A549 (cell line): ENCODE measurements around the gene CNIH2. TPM values are rescaled to one million over a fixed set of nuclear protein-coding genes. Genes with fewer than 3 reads are reported as not detected.

ENCODE experiments used
- ATAC-seq, 2 experiments: fragments of 200-7000 bp in 1 of 2; fragments of >200 bp in 1 of 2; cut with Nextera tagmentation in 1 of 2; cut with Tn5 transposase in 1 of 2; 3 replicates each; pipeline versions ENCODE4 v1.8.0 to v1.9.1; 2018 to 2020; ENCODE audit warnings: mild to moderate bottlenecking in 1 of 2, moderate library complexity in 1 of 2
- CTCF ChIA-PET: fragments of 300-600 bp; sonication (Branson Sonifier 250); formaldehyde crosslinking; extraction: SDS; loops from one replicate; lab custom pipeline; 2021; ENCODE audit warnings: antibody characterized with exemption, inconsistent platforms; lab: Yijun Ruan, JAX
- POLR2A ChIA-PET: fragments of 350-600 bp; formaldehyde crosslinking; extraction: SDS; loops from one replicate; lab custom pipeline; 2021; ENCODE audit warnings: antibody characterized with exemption, inconsistent platforms; lab: Yijun Ruan, JAX
- DNase-seq, 2 experiments: peaks; one replicate each; pipeline versions ENCODE4 v3.0.0 to v3.0.0-alpha.2; 2011 to 2016; ENCODE audit warnings: low read depth in 1 of 2, low spot score in 1 of 2
- FAIRE-seq: peaks from 2 replicates; lab custom pipeline; 2011; peaks lifted over from hg19 to GRCh38; lab: Jason Lieb, UNC
- H3K27ac ChIP-seq, 2 experiments: fragments of >200 bp; sonication (Bioruptor Twin); formaldehyde crosslinking; 3 replicates each; pipeline ENCODE4 v1.5.1; 2016 to 2017
- H3K4me1 ChIP-seq: fragments of >200 bp; sonication (Bioruptor Twin); formaldehyde crosslinking; 3 replicates; pipeline ENCODE4 v1.6.1; 2016
- H3K4me2 ChIP-seq: fragments of >200 bp; sonication (Bioruptor Twin); formaldehyde crosslinking; 3 replicates; pipeline ENCODE4 v1.6.1; 2016
- H3K4me3 ChIP-seq: fragments of >200 bp; sonication (Bioruptor Twin); formaldehyde crosslinking; 3 replicates; pipeline ENCODE4 v1.5.1; 2016
- H3K9me3 ChIP-seq: fragments of >200 bp; sonication (Bioruptor Twin); formaldehyde crosslinking; 3 replicates; pipeline ENCODE4 v1.6.1; 2016
- ATOH8 ChIP-seq: fragments of 250-450 bp; sonication (Bioruptor Pico); IDR thresholded peaks from 2 replicates; pipeline ENCODE4 v1.5.0; 2020; ENCODE audit warnings: low read depth, mild to moderate bottlenecking, moderate library complexity
- CBX8 ChIP-seq: fragments of 200-600 bp; sonication (generic); IDR thresholded peaks from 2 replicates; pipeline ENCODE4 v1.6.1; 2016
- CEBPB ChIP-seq, 2 experiments: fragments of >200 bp in 1 of 2; sonication (Bioruptor Twin) in 1 of 2; formaldehyde crosslinking in 1 of 2; IDR thresholded peaks; 2 replicates each; pipeline ENCODE4 v1.6.1; 2012 to 2016
- CHD4 ChIP-seq: fragments of 200-600 bp; sonication (generic); IDR thresholded peaks from 2 replicates; pipeline ENCODE4 v1.6.1; 2016; ENCODE audit warnings: antibody characterized with exemption, mild to moderate bottlenecking, borderline replicate concordance
- E2F6 ChIP-seq: IDR thresholded peaks from 2 replicates; pipeline ENCODE4 v1.6.1; 2012; ENCODE audit warnings: low read depth, borderline replicate concordance
- FOSL2 ChIP-seq, 2 experiments: fragments of 450-650 bp in 1 of 2; fragments of >200 bp in 1 of 2; sonication (Bioruptor Twin) in 1 of 2; formaldehyde crosslinking; IDR thresholded peaks; 2 replicates each; pipeline versions ENCODE4 v1.5.0 to v1.6.1; 2016 to 2020; ENCODE audit warnings: mild to moderate bottlenecking in 1 of 2, moderate library complexity in 1 of 2
- GATA3 ChIP-seq: IDR thresholded peaks from 2 replicates; pipeline ENCODE4 v1.6.1; 2012; ENCODE audit warnings: borderline replicate concordance
- HES2 ChIP-seq: fragments of >200 bp; sonication (Bioruptor Twin); formaldehyde crosslinking; IDR thresholded peaks from 2 replicates; pipeline ENCODE4 v1.6.1; 2016
- HEYL ChIP-seq: fragments of 250-450 bp; sonication (Bioruptor Pico); IDR thresholded peaks from 2 replicates; pipeline ENCODE4 v1.8.0; 2021; ENCODE audit warnings: mild to moderate bottlenecking, moderate library complexity
- HOXB13 ChIP-seq: fragments of 250-450 bp; sonication (Bioruptor Pico); IDR thresholded peaks from 2 replicates; pipeline ENCODE4 v1.5.0; 2020; ENCODE audit warnings: low read depth, mild to moderate bottlenecking, moderate library complexity
- JUN ChIP-seq, 2 experiments: fragments of >200 bp; sonication (Bioruptor Twin); formaldehyde crosslinking; IDR thresholded peaks; 2 replicates in 1 of 2; 3 replicates in 1 of 2; pipeline ENCODE4 v1.6.1; 2016 to 2017
- KDM5A ChIP-seq: fragments of 200-600 bp; sonication (generic); IDR thresholded peaks from 2 replicates; pipeline ENCODE4 v1.6.1; 2016; ENCODE audit warnings: antibody characterized with exemption, mild to moderate bottlenecking
- MAFK ChIP-seq: fragments of 450-650 bp; IDR thresholded peaks from 2 replicates; pipeline ENCODE4 v1.6.1; 2014; ENCODE audit not compliant: partially characterized antibody
- MAZ ChIP-seq: fragments of 150-350 bp; IDR thresholded peaks from 2 replicates; pipeline ENCODE4 v1.6.1; 2014; ENCODE audit warnings: antibody characterized with exemption, low read depth, low read length, borderline replicate concordance
- PBX3 ChIP-seq: IDR thresholded peaks from 2 replicates; pipeline ENCODE4 v1.6.1; 2012
- POLR2A ChIP-seq: IDR thresholded peaks from 2 replicates; pipeline ENCODE4 v1.6.1; 2012; ENCODE audit warnings: mild to moderate bottlenecking, low read length
- RARB ChIP-seq: fragments of 250-450 bp; sonication (Bioruptor Pico); IDR thresholded peaks from 2 replicates; pipeline ENCODE4 v1.8.0; 2021; ENCODE audit warnings: mild to moderate bottlenecking, moderate library complexity
- RFX5 ChIP-seq: fragments of 450-650 bp; IDR thresholded peaks from 2 replicates; pipeline ENCODE4 v1.7.1; 2014; ENCODE audit warnings: antibody characterized with exemption, mild to moderate bottlenecking, moderate library complexity
- TFCP2L1 ChIP-seq: fragments of 250-450 bp; sonication (Bioruptor Pico); IDR thresholded peaks from 2 replicates; pipeline ENCODE4 v1.5.0; 2021; ENCODE audit warnings: mild to moderate bottlenecking
- WGBS: methylation state at CpG from one replicate; pipeline ENCODE4 v1.1.6; 2017; ENCODE audit errors: missing lambda C conversion rate; 5-methylcytosine and 5-hydroxymethylcytosine counted together
- polyA plus RNA-seq, 4 experiments: library from polyadenylated mRNA; depleted of rRNA in 3 of 4; stranded (reverse); fragments of >200 nt; fragmentation: RNase III in 1 of 4; extraction: RNeasy Plus Mini Kit Qiagen cat#74134 plus additional on column Dnase treatment in 1 of 4; gene quantifications; 2 replicates in 3 of 4; 3 replicates in 1 of 4; pipeline ENCODE4 v1.2.3, GENCODE V29; 2011 to 2017
- TF ChIP-seq, protein P1 (sequence below): fragments of 200-600 bp; sonication (generic); IDR thresholded peaks from 2 replicates; pipeline ENCODE4 v1.6.1; 2016; ENCODE audit warnings: antibody characterized with exemption, mild to moderate bottlenecking, moderate library complexity
- TF ChIP-seq, protein P2 (sequence below): fragments of >200 bp; sonication (Bioruptor Twin); formaldehyde crosslinking; IDR thresholded peaks from 3 replicates; pipeline ENCODE4 v1.6.1; 2016
- TF ChIP-seq, protein P3 (sequence below): fragments of 450-650 bp; IDR thresholded peaks from 2 replicates; pipeline ENCODE4 v1.6.1; 2014; ENCODE audit warnings: antibody characterized with exemption

The CNIH2 gene
- polyA plus RNA-seq, 2 of the 4 experiments (the other 2 are of a cell fraction): 0.98 to 1.1 TPM

GRCh38 chr11:66263231-66263630 lies 14.7 kb upstream of the CNIH2 start:
- Histone ChIP-seq H3K27ac (no peak overlapping the region), H3K4me1 (peaks cover 18% of the 10 kb centered on the region), H3K4me2 (no peak overlapping the region), H3K9me3 (no peaks in the 10 kb centered on the region), H3K4me3 (no peak overlapping the region)
- ChIA-PET POLR2A (no interaction called here), CTCF (interaction anchor here (1.1 to 2.8 kb wide), 3 partner anchors 41 to 552 kb away, joined by 3 to 20 read pairs (median 4); partner anchors contain the start of gene KAT5)
- WGBS: 95% methylated on average over 4 of the region's 4 CpGs
- DNase-seq: no peak
- no peak for FAIRE-seq
- no peak for TF ChIP-seq RFX5
- no peak for TF ChIP-seq JUN (IDR thresholded peaks at IDR 0.05)
- TF ChIP-seq CHD4: no peak
- TF ChIP-seq MAZ: no peak
- TF ChIP-seq RARB: no peak
- no peak for TF ChIP-seq HOXB13 (CRISPR knock-in tag)
- no peak for TF ChIP-seq E2F6
- no peak for TF ChIP-seq HES2
- TF ChIP-seq KDM5A: no peak
- TF ChIP-seq GATA3: no peak
- no peak for TF ChIP-seq CBX8
- TF ChIP-seq ATOH8 (CRISPR knock-in tag): no peak
- TF ChIP-seq, protein P1, sequence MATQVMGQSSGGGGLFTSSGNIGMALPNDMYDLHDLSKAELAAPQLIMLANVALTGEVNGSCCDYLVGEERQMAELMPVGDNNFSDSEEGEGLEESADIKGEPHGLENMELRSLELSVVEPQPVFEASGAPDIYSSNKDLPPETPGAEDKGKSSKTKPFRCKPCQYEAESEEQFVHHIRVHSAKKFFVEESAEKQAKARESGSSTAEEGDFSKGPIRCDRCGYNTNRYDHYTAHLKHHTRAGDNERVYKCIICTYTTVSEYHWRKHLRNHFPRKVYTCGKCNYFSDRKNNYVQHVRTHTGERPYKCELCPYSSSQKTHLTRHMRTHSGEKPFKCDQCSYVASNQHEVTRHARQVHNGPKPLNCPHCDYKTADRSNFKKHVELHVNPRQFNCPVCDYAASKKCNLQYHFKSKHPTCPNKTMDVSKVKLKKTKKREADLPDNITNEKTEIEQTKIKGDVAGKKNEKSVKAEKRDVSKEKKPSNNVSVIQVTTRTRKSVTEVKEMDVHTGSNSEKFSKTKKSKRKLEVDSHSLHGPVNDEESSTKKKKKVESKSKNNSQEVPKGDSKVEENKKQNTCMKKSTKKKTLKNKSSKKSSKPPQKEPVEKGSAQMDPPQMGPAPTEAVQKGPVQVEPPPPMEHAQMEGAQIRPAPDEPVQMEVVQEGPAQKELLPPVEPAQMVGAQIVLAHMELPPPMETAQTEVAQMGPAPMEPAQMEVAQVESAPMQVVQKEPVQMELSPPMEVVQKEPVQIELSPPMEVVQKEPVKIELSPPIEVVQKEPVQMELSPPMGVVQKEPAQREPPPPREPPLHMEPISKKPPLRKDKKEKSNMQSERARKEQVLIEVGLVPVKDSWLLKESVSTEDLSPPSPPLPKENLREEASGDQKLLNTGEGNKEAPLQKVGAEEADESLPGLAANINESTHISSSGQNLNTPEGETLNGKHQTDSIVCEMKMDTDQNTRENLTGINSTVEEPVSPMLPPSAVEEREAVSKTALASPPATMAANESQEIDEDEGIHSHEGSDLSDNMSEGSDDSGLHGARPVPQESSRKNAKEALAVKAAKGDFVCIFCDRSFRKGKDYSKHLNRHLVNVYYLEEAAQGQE: no peak
- TF ChIP-seq, protein P2, sequence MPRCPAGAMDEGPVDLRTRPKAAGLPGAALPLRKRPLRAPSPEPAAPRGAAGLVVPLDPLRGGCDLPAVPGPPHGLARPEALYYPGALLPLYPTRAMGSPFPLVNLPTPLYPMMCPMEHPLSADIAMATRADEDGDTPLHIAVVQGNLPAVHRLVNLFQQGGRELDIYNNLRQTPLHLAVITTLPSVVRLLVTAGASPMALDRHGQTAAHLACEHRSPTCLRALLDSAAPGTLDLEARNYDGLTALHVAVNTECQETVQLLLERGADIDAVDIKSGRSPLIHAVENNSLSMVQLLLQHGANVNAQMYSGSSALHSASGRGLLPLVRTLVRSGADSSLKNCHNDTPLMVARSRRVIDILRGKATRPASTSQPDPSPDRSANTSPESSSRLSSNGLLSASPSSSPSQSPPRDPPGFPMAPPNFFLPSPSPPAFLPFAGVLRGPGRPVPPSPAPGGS: no peak
- TF ChIP-seq MAFK: no peak
- no peak for TF ChIP-seq CEBPB (IDR thresholded peaks at IDR 0.05)
- TF ChIP-seq, protein P3, sequence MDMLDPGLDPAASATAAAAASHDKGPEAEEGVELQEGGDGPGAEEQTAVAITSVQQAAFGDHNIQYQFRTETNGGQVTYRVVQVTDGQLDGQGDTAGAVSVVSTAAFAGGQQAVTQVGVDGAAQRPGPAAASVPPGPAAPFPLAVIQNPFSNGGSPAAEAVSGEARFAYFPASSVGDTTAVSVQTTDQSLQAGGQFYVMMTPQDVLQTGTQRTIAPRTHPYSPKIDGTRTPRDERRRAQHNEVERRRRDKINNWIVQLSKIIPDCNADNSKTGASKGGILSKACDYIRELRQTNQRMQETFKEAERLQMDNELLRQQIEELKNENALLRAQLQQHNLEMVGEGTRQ: no peak
- no peak for TF ChIP-seq FOSL2 (IDR thresholded peaks at IDR 0.05)
- no peak for TF ChIP-seq FOSL2 (CRISPR knock-in tag; IDR thresholded peaks at IDR 0.05)
- no peak for ATAC-seq

- 99% methylated on average over 10 of the region's 10 CpGs for WGBS
- Histone ChIP-seq H3K4me3 (no peak overlapping the region), H3K4me2 (no peak overlapping the region), H3K9me3 (no peaks in the 10 kb centered on the region), H3K4me1 (peaks cover 15% of the 10 kb centered on the region), H3K27ac (no peak overlapping the region)
- TF ChIP-seq PBX3 (no peak), HEYL (CRISPR knock-in tag) (no peak), TFCP2L1 (no peak), POLR2A (no peak), MAZ (no peak)
- ATAC-seq: no peak
- ChIA-PET CTCF (interaction anchor here (2.8 kb wide), 1 partner anchor 41 kb away, joined by 20 read pairs; no protein-coding TSS in a partner anchor), POLR2A (no interaction called here)
- no peak for DNase-seq
- FAIRE-seq: no peak
Measured at GRCh38 chr11:66263785-66264184, 14.2 kb upstream of the CNIH2 start.
